SKM-1 (cell line): Measurements from ENCODE around the gene EEFSEC.

Experiments used
- DNase-seq: peaks from one replicate; lab custom pipeline; 2025; ENCODE audit not compliant: unreplicated experiment; lab: John Stamatoyannopoulos, UW

The EEFSEC gene

DNA sequence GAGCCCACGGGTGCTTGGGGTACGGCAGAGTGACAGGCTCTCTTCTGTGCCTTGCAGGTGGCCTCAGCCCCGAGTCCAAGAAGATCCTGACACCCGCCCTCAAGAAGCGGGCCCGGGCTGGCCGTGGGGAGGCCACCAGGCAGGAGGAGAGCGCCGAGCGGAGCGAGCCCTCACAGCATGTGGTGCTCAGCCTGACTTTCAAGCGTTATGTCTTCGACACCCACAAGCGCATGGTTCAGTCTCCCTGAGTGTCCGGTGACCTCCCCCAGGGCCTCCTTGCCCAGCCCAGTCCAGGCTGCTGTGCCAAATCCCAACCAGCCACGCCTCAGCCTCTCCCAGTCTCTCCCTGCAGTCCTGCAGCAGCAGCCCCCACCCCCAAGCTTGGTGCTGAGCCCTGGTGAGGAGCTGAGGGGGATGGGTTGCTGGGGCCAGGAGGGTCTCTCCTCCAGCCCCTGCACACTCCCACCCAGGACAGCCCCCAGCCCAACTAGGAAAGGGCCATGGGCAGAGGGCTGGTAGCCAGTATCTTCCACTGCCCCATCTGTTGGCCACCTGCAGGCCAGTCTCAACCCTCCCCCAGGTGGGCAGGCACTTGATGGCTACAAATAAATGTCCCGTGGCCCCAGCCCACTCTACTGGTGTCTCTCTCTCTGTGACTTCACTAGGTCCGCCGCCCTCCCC lies 254.9 kb downstream of the EEFSEC start:
- no peak for DNase-seq

GRCh38 chr3:128408693-128409623 lies 255.7 kb downstream of the EEFSEC start:
- DNase-seq, result no peak

DNA sequence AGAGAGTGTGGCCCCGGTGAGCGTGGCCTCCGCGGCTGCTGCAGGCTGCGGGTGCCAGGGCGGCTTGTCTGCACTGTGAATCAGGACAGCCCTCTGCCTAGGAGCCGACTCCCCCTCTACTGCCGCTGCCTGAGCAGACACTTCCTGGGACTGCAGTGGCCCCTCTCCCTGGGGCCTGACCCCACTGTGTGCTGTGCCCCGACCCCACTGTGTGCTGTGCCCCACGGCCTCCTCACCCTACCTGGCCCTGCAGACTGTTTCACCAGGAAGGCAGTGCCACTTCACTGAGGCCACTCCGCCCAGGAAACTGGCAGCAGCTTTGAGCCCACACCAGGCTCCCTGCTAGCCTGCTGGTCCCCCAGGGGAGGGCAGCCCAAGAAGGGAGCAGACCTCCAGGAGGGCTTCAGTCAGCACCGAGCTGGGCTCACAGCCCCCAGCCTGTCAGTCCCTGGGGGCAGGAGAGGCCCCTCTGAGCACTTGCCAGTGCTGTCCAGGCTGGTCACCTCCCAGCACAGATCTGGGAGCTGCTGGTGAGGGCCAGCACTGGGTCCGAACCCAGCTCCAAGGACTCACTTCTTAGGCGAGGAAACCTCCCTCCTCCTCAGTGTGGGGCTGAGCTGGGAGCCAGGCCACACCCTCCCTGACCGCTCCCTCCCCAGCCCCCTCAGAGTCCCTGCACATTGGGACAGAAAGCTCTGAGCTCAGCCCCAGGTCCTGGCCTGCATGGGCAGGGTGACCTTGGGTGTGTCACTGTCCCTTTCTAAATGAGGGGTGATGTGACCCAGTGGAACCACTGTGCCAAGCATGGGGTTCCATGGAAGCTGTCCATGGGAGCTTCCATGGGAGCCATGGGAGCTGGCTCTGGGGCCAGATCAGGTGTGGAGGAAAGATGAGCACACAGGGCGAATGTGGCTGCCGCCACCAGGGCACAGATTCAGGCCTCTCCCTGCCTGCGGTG lies 256.6 kb downstream of the EEFSEC start:
- DNase-seq, result no peak

DNA sequence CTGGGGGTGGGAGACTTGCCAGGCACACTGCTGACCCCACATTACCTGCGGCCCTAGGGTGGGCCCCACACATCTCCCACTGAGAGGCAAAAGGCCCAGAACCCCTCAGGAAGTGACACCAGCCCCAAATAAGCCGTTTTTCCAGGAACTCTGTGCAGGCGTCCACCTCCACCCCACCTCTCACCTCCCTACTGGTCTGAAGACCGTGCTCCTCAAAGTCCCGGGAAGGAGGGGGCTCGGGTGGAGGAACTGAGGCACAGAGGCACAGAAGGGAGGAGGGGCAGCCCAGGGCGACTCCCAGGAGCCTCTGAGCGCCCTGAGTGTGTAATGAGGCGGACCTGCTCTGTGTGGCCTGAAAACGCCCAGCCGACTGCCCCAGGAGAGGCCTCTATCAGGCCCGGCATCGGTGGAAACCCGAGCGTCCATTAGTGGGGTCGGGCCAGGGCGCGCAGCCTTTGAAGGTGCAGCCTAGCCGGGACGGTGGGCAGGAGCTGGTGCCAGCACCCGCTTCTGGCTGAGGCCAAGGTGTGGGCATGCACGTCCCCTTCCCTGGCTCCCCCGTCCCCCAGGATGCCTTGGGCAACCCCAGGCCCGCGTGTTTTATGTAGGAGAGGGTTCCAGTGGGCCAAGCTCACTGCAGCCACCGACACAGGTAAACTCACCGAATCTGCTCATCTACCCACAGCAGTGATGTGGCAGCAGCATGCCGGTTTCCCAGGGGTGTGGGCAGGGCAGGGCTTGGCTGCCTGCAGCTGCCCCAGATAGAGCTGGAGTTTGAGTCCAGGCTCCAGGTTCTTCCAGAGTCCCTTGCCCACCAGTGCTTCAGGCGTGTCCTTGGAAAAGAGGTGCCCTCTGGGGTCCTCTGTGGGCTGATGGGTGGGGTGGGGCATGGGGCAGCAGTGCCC lies 257.6 kb downstream of the EEFSEC start:
- no peak for DNase-seq

- no peak for DNase-seq
Observed at GRCh38 chr3:128411574-128412064, 258.3 kb downstream of the EEFSEC start.

DNA sequence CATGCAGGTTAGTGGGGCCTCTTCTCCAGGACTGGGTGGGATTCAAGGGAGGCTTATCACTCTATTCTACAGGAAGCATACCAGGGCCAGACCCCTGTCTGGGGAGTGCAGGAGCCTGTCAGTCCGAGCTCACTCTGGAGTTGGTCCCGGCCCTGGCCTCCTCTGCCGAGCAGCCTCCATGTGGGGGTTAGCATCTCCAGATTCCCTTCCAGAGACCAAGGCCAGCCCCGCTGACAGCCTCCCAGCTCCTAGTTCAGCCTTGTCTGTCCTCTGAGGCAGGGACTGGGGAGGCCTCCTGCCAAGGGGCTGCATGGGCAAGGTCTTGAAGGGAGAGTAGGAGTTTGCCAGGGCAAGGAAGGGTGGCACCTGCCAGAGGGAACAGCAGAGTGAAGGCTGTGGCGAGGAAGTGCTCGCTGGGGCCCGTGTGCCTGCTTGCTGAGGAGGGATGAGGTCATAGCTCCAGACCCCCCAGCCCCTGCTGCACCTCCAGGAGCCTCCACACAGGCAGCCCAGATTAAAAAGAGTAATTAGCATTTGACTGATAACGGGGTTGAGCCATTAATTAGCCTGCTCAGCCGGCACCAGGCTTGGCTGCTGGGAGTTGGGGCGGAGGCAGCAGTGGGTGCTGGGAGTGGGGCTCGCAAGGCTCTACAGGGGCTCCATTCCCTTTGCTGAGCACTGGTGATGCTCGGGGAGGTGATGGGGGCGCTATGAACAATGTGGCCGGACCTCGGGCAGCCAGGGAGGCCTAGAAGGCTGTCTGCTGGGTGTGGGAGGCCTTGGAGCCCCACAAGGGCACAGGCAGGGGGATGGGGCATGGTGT lies 259.1 kb downstream of the EEFSEC start:
- DNase-seq, result no peak

DNA sequence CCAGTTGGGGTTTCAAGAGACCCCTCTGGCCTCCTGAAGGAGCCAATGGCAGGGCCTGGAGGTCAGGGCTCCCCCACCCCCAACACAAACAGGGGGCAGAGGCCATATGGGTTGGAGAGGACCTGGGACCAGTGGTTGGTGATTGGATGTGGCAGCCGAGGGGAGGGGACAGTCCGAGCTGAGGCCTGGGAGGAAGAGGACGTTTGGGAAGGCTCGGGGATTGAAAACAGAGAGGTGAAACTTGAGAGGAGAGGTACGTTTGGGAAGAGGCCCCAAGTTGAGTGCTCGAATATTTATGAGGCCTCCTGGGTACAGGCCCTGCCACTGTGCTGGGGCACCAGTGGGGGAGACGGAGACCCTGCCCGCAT lies 259.7 kb downstream of the EEFSEC start:
- no peak for DNase-seq

GRCh38 chr3:128413413-128414205 lies 260.3 kb downstream of the EEFSEC start:
- no peak for DNase-seq

- DNase-seq, result no peak
Observed at GRCh38 chr3:128415200-128415772, 262.0 kb downstream of the EEFSEC start.

GRCh38 chr3:128415773-128416577 lies 262.7 kb downstream of the EEFSEC start:
- no peak for DNase-seq

GRCh38 chr3:128416578-128417211 lies 263.4 kb downstream of the EEFSEC start:
- DNase-seq, result peak; percentile 22

DNA sequence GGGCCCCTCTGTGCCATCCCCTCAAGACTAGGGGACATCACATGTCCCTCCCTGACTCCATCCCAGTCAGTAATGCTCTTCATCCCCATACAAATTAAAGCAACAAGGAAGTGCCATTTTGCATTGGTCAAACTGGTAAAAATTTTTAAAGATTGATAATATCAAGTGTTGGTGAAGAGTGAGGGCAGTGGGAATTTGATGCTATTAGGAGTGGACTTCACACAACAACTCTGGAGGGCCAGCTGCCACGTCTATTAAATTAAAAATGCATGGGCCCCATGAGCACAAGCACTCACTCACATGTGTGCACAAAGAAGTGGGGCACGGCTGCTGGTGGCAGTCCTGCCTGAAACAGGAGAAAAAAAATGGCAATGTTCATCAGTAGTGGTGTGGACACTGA lies 265.6 kb downstream of the EEFSEC start:
- DNase-seq, result no peak

DNA sequence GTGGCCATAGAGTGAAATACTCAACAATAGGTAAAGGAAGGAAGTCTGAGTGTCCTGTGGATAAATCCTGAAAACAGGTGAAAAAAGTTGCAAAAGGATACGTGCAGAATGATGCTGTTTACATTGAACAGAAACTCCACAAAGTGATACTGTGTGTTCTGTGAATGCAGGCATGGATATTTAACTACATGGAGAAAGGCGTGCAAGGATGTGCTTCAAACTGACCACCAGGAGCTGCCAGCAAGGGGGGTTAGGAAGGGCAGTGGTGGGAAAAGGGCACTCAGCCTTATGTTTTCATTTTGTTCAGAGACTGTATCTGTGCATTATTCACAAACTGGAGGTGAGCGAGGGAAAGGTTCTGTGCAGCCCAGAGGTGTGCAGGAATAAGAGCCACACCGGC lies 266.0 kb downstream of the EEFSEC start:
- DNase-seq, result no peak

- no peak for DNase-seq
Observed at GRCh38 chr3:128420289-128420688, 267.0 kb downstream of the EEFSEC start.

- DNase-seq, result no peak
Observed at GRCh38 chr3:128420720-128421438, 267.6 kb downstream of the EEFSEC start.

DNA sequence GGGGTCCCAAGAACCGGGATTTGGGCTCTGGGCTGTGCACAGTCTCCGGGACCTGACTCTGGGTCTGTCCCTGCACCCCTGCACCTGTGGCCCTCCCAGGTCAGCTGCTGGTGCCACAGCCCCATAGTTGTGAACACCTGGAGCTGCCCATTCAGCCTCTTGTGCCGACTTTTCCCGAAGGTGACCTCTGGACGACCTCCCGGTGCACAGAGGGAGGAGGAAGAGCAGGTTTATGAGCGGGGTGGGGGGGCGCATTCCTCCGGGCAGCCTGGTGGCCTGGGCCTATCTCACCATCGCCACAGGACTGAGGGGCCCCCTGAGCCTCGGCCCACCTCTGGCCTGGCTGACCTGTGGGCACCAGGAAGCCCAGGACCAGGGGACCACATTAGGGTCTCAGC lies 268.2 kb downstream of the EEFSEC start:
- DNase-seq, result no peak
